HPDE6-E6E7 (cell line): ENCODE results near the gene ARPC2.

Experiments used
- DNase-seq: peaks from one replicate; pipeline ENCODE4 v3.0.0; 2011; ENCODE audit warnings: missing footprints; ENCODE audit errors: extremely low spot score

The ARPC2 gene

DNA sequence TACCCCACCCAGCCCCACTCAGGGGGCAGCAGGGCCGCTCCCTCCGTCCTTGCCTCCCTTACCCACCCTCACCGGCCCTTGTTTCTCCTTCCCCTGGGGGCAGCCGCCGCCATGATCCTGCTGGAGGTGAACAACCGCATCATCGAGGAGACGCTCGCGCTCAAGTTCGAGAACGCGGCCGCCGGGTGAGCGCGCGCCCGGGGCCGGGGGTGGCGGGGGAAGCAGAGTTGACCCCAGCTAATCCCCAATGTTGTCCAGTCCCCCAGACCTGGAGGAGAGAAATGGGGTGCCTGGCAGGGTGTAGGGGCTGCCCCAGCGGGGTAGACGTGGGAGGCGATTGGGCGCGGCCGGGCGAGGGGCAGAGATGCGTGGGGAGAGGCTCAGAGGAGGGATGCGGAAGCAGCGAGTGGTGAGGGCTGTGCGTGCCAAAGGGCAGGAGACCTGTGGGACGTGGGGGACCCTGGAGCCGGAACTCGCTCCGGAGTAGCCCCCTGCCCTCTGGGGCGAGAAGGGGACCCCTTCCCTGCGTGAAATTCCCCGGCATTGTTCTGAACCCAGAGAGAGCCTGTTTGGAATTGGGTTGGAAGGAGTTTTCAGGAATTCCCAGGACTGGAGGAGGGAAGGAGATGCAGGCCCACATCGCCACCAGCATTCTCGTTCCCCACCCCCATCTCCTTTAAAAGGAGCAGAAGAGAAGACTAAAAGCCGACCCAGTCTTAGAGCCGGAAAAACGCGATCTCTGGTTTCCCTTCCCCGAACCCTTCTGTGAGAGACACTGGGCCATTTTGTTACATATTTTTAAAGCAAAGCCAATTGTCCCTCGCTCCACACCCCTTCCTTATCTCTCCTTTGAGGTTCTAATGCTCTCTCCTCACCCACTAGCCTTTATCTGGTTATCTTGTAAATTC, 625 bp downstream of the ARPC2 start:
- DNase-seq: no peak

GRCh38 chr2:218218268-218219185, 1.5 kb downstream of the ARPC2 start:
- peak; percentile 58 for DNase-seq

- no peak for DNase-seq
These were observed 2.9 kb downstream of the ARPC2 start for GRCh38 chr2:218219934-218220333.

DNA sequence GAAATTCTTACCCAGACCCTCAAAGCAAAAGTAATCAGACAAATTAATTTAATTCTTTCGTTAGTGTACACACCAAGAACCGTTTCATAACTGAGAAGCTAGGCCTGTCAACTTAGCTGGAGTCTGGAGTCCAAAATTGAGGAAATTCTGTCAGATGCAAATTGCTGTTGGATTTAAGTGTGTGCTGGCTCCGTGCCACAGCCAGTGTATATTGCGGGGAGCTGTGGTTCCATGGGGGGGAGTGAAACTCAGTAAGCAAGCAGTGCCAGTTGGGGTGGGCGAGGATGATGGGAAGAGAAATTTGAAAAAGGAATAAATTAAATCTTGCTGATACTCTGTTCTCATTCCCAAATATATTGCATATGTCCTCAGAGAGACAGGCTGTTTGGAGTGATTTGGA, 4.0 kb downstream of the ARPC2 start:
- no peak for DNase-seq

DNA sequence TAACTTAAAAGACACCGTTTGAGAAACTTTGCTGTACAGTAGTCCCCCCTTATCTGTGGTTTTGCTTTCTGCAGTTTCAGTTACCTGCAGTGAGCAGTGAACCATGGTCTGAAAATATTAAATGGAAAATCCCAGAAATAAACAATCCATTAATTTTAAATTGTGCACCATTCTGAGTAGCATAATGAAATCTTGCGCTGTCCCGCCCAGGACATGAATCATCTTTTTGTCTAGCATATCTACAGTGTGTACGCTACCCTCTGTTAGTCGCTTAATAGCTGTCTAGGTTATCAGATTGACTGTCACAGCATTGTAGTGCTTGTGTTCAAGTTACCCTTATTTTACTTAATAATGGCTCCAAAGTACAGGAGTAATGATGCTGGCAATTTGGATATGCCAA, 6.1 kb downstream of the ARPC2 start:
- DNase-seq: no peak

GRCh38 chr2:218224186-218224585, 7.2 kb downstream of the ARPC2 start:
- DNase-seq: no peak

GRCh38 chr2:218226903-218227302, 9.9 kb downstream of the ARPC2 start:
- DNase-seq: no peak

DNA sequence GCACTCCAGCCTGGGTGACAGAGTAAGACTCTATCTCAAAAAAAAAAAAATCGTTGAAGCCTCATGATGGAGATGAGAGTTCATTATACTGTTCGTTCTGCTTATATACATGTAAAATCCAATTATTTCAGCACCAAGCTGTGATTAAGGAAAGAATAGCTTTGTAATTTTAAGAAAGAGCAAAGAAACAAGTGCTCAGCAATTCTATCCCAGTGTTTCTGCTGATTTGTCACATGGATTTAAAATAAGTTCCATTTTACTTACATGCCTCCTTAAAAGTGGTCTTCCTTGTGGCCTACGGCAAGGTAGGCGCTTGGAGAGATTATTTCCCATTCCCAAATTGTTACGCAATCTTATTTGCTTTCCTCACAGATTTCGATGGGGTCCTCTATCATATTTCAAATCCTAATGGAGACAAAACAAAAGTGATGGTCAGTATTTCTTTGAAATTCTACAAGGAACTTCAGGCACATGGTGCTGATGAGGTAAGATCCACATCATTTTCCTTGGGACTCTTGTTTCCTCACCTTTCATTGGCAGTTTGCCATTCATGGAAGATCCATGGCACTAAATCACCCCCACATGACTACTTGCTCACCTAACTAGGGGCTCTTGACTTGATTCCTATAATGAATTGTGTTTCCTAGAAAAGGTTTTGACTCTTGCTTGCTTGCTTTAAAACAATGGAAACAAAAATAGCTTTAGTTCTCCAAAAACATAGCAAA, 11.5 kb downstream of the ARPC2 start:
- DNase-seq: peak; percentile 36

GRCh38 chr2:218229239-218229638, 12.2 kb downstream of the ARPC2 start:
- DNase-seq: peak; percentile 71

- no peak for DNase-seq
These were observed 12.9 kb downstream of the ARPC2 start for GRCh38 chr2:218229851-218230250.

- no peak for DNase-seq
These were observed 13.9 kb downstream of the ARPC2 start for GRCh38 chr2:218230882-218231281.

GRCh38 chr2:218233543-218233942, 16.6 kb downstream of the ARPC2 start:
- no peak for DNase-seq

DNA sequence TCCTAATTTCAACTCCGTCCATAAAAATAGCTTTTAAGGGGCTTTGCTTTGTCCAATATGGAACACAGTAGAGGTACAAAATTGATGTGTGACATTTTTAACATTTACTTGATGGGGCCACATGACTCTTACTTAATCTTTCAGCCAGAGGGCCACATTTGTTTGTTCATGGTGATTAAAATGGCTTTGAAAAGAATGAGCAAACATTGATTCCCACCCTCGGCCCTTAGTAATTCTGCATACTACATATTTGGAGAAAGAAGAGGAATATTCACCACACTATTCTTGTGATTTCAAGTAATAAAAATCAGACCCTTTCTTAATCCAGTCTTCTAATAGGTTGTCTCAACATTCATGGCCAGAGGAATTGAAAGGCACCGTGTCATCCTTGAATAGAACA, 17.5 kb downstream of the ARPC2 start:
- DNase-seq: no peak

GRCh38 chr2:218235017-218235416, 18.0 kb downstream of the ARPC2 start:
- DNase-seq: no peak

DNA sequence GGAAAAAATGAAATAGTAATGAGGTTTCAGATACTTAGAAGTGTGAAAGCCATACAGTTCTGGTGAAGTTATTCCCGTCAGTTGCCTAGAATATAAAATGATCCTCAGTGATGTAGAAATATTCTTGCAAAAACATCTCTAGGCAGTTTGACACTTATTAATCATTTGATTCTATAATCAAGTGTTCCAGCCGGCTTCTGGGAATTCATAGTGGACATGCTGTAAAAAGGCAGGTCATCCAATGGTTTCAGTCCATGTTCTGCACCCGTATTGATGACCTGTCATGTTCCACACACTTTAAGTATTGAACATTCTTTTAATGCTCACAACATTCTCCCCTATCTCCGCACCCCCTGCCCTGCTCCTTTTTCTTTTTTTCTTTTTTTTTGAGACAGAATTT, 19.8 kb downstream of the ARPC2 start:
- DNase-seq: no peak

GRCh38 chr2:218238887-218239286, 21.9 kb downstream of the ARPC2 start:
- DNase-seq: no peak

DNA sequence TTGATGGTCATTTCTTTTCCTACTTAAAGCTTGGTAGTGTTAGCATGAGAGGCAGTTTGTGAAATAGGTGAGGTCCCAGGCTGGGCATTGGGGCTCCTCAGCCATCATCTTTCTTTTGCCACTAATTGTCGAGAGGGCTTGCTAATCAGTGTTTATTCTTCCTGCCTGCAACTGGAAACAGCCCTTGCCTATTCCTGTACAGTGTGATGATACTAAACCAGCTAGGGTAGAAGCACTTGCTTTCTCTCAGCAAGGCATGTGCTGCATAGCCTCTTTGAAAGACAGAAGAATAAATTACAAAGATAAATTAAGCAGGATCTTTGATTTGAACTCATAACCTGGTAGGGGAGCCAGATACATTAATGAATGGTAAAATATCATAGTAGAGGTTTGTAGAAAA, 27.2 kb downstream of the ARPC2 start:
- no peak for DNase-seq

- DNase-seq: no peak
These were observed 27.7 kb downstream of the ARPC2 start for GRCh38 chr2:218244665-218245064.

DNA sequence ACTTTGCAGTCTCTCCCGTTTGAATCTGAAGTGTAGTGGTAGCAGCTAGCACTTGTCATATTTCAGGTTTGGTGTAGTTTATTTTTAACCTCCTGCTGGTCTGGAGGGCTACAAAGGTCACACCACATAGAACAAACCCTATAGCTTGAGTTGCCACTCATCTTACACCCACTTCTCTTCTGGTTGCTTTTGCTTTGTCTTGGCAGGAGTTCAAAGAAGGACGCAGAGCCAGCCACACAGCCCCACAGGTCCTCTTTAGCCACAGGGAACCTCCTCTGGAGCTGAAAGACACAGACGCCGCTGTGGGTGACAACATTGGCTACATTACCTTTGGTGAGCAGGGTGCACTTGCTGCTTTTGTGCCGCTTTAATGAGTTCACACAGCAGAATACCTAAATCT, 28.2 kb downstream of the ARPC2 start:
- DNase-seq: no peak

DNA sequence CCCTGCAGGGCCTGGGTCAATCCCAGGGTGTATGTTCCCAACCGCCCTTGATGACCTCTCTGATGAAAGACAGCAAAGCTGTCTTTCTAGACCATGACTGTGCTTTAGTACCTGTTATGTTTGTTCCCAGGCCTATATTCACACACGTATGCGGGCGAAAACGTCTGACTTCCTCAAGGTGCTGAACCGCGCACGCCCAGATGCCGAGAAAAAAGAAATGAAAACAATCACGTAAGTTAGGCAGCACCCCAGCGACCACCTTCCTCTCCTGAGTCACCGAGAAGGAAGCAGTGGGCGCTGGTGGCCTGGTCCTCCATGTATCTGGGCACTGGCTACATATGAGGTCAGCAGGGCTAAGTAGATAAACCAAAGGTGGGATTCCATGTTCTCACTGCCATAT, 32.7 kb downstream of the ARPC2 start:
- DNase-seq: no peak

- DNase-seq: no peak
These were observed 35.7 kb downstream of the ARPC2 start for GRCh38 chr2:218252509-218253231.
